HUDEP-2 (cell line): ENCODE data around the gene CLSTN1.
"Not testable (repeated sequence)": the region's sequence is repeated elsewhere in the genome, so short reads cannot be mapped to it uniquely, and the experiment has no call there.

ENCODE experiments used
- DNase-seq, 76 experiments: peaks; one replicate each; lab custom pipeline; 2025; ENCODE audit not compliant: unreplicated experiment in 76 of 76; lab: John Stamatoyannopoulos, UW

CLSTN1 gene

GRCh38 chr1:9803003-9803918 is 20.5 kb downstream of the CLSTN1 start:
- DNase-seq, result not testable (repeated sequence)

- no peak for DNase-seq
Measured at GRCh38 chr1:9801909-9802308, 21.9 kb downstream of the CLSTN1 start.

- no peak for DNase-seq
Measured at GRCh38 chr1:9798236-9799130, 25.3 kb downstream of the CLSTN1 start.

GRCh38 chr1:9797049-9797448 is 26.7 kb downstream of the CLSTN1 start:
- no peak for DNase-seq

GRCh38 chr1:9794081-9794480 is 29.7 kb downstream of the CLSTN1 start:
- no peak for DNase-seq

GRCh38 chr1:9793291-9793690 is 30.5 kb downstream of the CLSTN1 start:
- no peak for DNase-seq

GRCh38 chr1:9792156-9793042 is 31.4 kb downstream of the CLSTN1 start:
- DNase-seq, result no peak

- not testable (repeated sequence) for DNase-seq
Measured at GRCh38 chr1:9789700-9790099, 34.1 kb downstream of the CLSTN1 start.

- DNase-seq, result no peak
Measured at GRCh38 chr1:9787702-9788101, 36.1 kb downstream of the CLSTN1 start.

GRCh38 chr1:9785406-9785805 is 38.4 kb downstream of the CLSTN1 start:
- no peak for DNase-seq

- DNase-seq, result peak in 27 of 76 experiments; percentile 2 to 53 (median 17)
Measured at GRCh38 chr1:9784508-9785133, 39.1 kb downstream of the CLSTN1 start.

- DNase-seq, result no peak
Measured at GRCh38 chr1:9782897-9783296, 40.9 kb downstream of the CLSTN1 start.

GRCh38 chr1:9782116-9782751 is 41.5 kb downstream of the CLSTN1 start:
- DNase-seq, result no peak

GRCh38 chr1:9780554-9781110 is 43.1 kb downstream of the CLSTN1 start:
- DNase-seq, result no peak

GRCh38 chr1:9778905-9779304 is 44.9 kb downstream of the CLSTN1 start:
- no peak for DNase-seq

- no peak for DNase-seq
Measured at GRCh38 chr1:9776685-9777084, 47.1 kb downstream of the CLSTN1 start.

GRCh38 chr1:9774712-9775679 is 48.8 kb downstream of the CLSTN1 start:
- DNase-seq, result peak in 2 of 76 experiments; percentile 1 to 20

- DNase-seq, result no peak
Measured at GRCh38 chr1:9770298-9770697, 53.5 kb downstream of the CLSTN1 start.
